ENCODE data around the gene RERE.

DNA sequence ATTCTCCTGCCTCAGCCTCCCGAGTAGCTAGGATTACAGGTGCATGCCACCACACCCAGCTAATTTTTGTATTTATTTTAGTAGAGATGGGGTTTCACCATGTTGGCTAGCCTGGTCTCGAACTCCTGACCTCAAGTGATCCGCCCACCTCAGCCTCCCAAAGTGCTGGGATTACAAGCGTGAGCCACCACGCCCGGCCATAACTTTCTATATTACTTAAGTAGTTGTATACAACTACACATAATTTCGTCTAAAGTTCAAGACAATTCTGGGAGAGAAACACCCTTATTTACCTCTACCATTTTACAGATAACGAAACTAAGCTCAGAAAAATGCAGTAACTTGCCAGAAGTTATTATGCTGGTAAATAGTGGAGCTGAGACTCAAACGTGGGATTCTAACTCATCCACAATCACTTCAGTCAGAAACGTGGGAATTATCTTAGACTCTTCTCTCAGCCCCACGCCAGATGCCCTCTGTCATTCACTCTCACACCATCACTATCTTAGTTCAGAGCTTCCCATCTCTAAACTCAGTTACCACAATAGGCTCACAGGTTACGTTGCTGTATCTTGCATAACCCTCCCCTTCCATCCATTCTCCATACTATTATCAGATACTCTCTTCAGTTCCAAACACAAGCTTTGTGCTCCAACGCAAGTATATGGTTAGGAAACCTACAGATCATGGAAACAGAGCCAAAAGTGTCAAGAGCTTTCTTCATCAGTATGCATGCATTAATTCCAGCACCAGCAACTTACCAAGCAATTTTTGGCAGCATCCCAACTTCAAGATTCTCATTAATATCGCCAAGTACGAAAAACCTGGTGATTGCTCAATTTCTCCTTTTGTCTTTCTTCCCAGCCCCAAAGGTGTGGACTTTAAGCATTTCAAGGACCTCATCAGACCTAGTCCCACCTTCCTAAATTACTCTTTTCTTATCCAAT lies 69.3 kb downstream of the RERE start:
- TF ChIP-seq POLR2A (IDR thresholded peaks at IDR 0.05) (no peak), CTCF (IDR thresholded peaks at IDR 0.05) (no peak), EP300 (IDR thresholded peaks at IDR 0.05) (no peak)
